Esophagus (tissue), 2 donors: ENCODE data around the gene SOBP. TPM values are rescaled to one million over a fixed set of nuclear protein-coding genes. Genes with fewer than 3 reads are reported as not detected.

Source experiments
- H3K27ac ChIP-seq, 2 donors: one replicate each; pipeline ENCODE4 v1.5.1; 2013; ENCODE audit warnings: low read depth in 2 of 2, mild to moderate bottlenecking in 2 of 2, inconsistent platforms in 1 of 2, low read length in 1 of 2, moderate library complexity in 1 of 2
- H3K27me3 ChIP-seq, 2 donors: one replicate each; pipeline ENCODE4 v1.6.1; 2013; ENCODE audit warnings: low read length in 2 of 2, control low read depth in 1 of 2, mild to moderate bottlenecking in 1 of 2; ENCODE audit not compliant: insufficient read depth in 2 of 2, control insufficient read depth in 1 of 2
- H3K36me3 ChIP-seq, 2 donors: one replicate each; pipeline ENCODE4 v1.6.1; 2013; ENCODE audit warnings: low read length in 1 of 2; ENCODE audit not compliant: control insufficient read depth in 2 of 2, insufficient read depth in 2 of 2
- H3K4me1 ChIP-seq, 2 donors: one replicate each; pipeline ENCODE4 v1.6.1; 2013; ENCODE audit warnings: low read length in 1 of 2; ENCODE audit not compliant: control insufficient read depth in 2 of 2, insufficient read depth in 2 of 2
- H3K4me3 ChIP-seq, 2 donors: one replicate each; pipeline ENCODE4 v1.5.1; 2013; ENCODE audit warnings: low read length in 2 of 2, mild to moderate bottlenecking in 2 of 2, low read depth in 1 of 2, moderate library complexity in 1 of 2
- H3K9me3 ChIP-seq, 2 donors: one replicate each; pipeline ENCODE4 v1.6.1; 2013; ENCODE audit warnings: mild to moderate bottlenecking in 2 of 2, low read depth in 1 of 2, low read length in 1 of 2, moderate library complexity in 1 of 2; ENCODE audit not compliant: control insufficient read depth in 2 of 2, insufficient read depth in 1 of 2
- WGBS, 2 donors: extraction: QIAGEN DNeasy Blood & Tissue Kit; methylation state at CpG; one replicate each; pipeline ENCODE4 v1.1.7; 2013; 5-methylcytosine and 5-hydroxymethylcytosine counted together
- polyA plus RNA-seq, 2 donors: library from polyadenylated mRNA; stranded (reverse); fragments of 200-250 nt; gene quantifications; one replicate each; pipeline ENCODE4 v1.2.3, GENCODE V29; 2013
- donor health status: healthy with polysubstance abuse.
- donor health status: Bipolar disorder and iron deficiency.

The SOBP gene
- polyA plus RNA-seq, 2 donors, result 0.59 to 0.84 TPM

GRCh38 chr6:107603006-107603370 is 113.1 kb downstream of the SOBP start:
- no peak overlapping the region for H3K4me3 ChIP-seq
- WGBS, 2 donors, result 62 to 65% methylated on average over 3 of the region's 3 CpGs
- no peak overlapping the region for H3K27ac ChIP-seq
- no peaks in the 10 kb centered on the region for H3K9me3 ChIP-seq
- no peaks in the 10 kb centered on the region for H3K36me3 ChIP-seq
- no peaks in the 10 kb centered on the region for H3K27me3 ChIP-seq
- H3K4me1 ChIP-seq, result peaks cover 0 to 3% of the 10 kb centered on the region in 2 donors

GRCh38 chr6:107604549-107604948 is 114.6 kb downstream of the SOBP start:
- Histone ChIP-seq H3K27me3 (no peaks in the 10 kb centered on the region), H3K4me1 (peaks cover 0 to 3% of the 10 kb centered on the region in 2 donors), H3K9me3 (no peaks in the 10 kb centered on the region), H3K36me3 (no peaks in the 10 kb centered on the region), H3K4me3 (no peak overlapping the region), H3K27ac (no peak overlapping the region)
- WGBS, 2 donors, result 58 to 77% methylated on average over 9 of the region's 9 CpGs

- Histone ChIP-seq H3K4me3 (no peak overlapping the region), H3K27me3 (no peaks in the 10 kb centered on the region), H3K9me3 (no peaks in the 10 kb centered on the region), H3K36me3 (no peaks in the 10 kb centered on the region), H3K4me1 (peaks cover 0 to 3% of the 10 kb centered on the region in 2 donors), H3K27ac (no peak overlapping the region)
- WGBS, 2 donors, result 86% methylated on average over 4 of the region's 4 CpGs
These were observed 116.5 kb downstream of the SOBP start for GRCh38 chr6:107606407-107606806.

GRCh38 chr6:107607116-107607515 is 117.2 kb downstream of the SOBP start:
- Histone ChIP-seq H3K27ac (no peak overlapping the region), H3K4me3 (no peak overlapping the region), H3K27me3 (no peaks in the 10 kb centered on the region), H3K36me3 (no peaks in the 10 kb centered on the region), H3K9me3 (no peaks in the 10 kb centered on the region), H3K4me1 (peaks cover 0 to 3% of the 10 kb centered on the region in 2 donors)
- 68 to 81% methylated on average over 4 of the region's 4 CpGs for WGBS, 2 donors

GRCh38 chr6:107611094-107611810 is 121.3 kb downstream of the SOBP start:
- 75 to 79% methylated on average over 11 of the region's 11 CpGs for WGBS, 2 donors
- no peak overlapping the region for H3K4me3 ChIP-seq
- no peak overlapping the region for H3K27ac ChIP-seq
- no peaks in the 10 kb centered on the region for H3K27me3 ChIP-seq
- no peaks in the 10 kb centered on the region for H3K4me1 ChIP-seq
- H3K36me3 ChIP-seq, result no peaks in the 10 kb centered on the region
- no peaks in the 10 kb centered on the region for H3K9me3 ChIP-seq

- Histone ChIP-seq H3K4me1 (peaks cover 0 to 5% of the 10 kb centered on the region in 2 donors), H3K27ac (no peak overlapping the region), H3K9me3 (no peaks in the 10 kb centered on the region), H3K36me3 (no peaks in the 10 kb centered on the region), H3K4me3 (no peak overlapping the region), H3K27me3 (no peaks in the 10 kb centered on the region)
- WGBS, 2 donors, result 71 to 81% methylated on average over 3 of the region's 3 CpGs
These were observed 123.0 kb downstream of the SOBP start for GRCh38 chr6:107612762-107613415.

GRCh38 chr6:107613651-107614379 is 123.9 kb downstream of the SOBP start:
- H3K9me3 ChIP-seq, result no peaks in the 10 kb centered on the region
- H3K27me3 ChIP-seq, result no peaks in the 10 kb centered on the region
- no peak overlapping the region for H3K4me3 ChIP-seq
- H3K27ac ChIP-seq, result no peak overlapping the region
- 97% methylated on average over 4 of the region's 4 CpGs for WGBS, 2 donors
- no peaks in the 10 kb centered on the region for H3K36me3 ChIP-seq
- H3K4me1 ChIP-seq, result peaks cover 0 to 5% of the 10 kb centered on the region in 2 donors

GRCh38 chr6:107614828-107615227 is 124.9 kb downstream of the SOBP start:
- Histone ChIP-seq H3K36me3 (no peaks in the 10 kb centered on the region), H3K27ac (no peak overlapping the region), H3K9me3 (no peaks in the 10 kb centered on the region), H3K4me1 (peaks cover 0 to 5% of the 10 kb centered on the region in 2 donors), H3K27me3 (no peaks in the 10 kb centered on the region), H3K4me3 (no peak overlapping the region)
- WGBS, 2 donors, result 89 to 93% methylated on average over 5 of the region's 5 CpGs

GRCh38 chr6:107616775-107617174 is 126.9 kb downstream of the SOBP start:
- 87 to 88% methylated on average over 9 of the region's 9 CpGs for WGBS, 2 donors
- no peaks in the 10 kb centered on the region for H3K9me3 ChIP-seq
- H3K4me3 ChIP-seq, result no peak overlapping the region
- H3K36me3 ChIP-seq, result no peaks in the 10 kb centered on the region
- no peak overlapping the region for H3K27ac ChIP-seq
- no peaks in the 10 kb centered on the region for H3K27me3 ChIP-seq
- H3K4me1 ChIP-seq, result peaks cover 0 to 5% of the 10 kb centered on the region in 2 donors
